ENCODE results near the gene STEAP3.

GRCh38 chr2:119198240-119198840 lies 25.3 kb upstream of the STEAP3 start:
- TF ChIP-seq CTCF (IDR thresholded peaks at IDR 0.05 in 4 of 5, conservative IDR thresholded peaks at IDR 0.05 in 1 of 5) (no peak), POLR2A (IDR thresholded peaks at IDR 0.05) (no peak)
